ENCODE results near the gene ADAR. TPM values are rescaled to one million over a fixed set of nuclear protein-coding genes. Genes with fewer than 3 reads are reported as not detected.

ADAR gene
- total and polyA plus RNA-seq, 2 experiments from 2014 or later, result 61.3 to 71.3 TPM

DNA sequence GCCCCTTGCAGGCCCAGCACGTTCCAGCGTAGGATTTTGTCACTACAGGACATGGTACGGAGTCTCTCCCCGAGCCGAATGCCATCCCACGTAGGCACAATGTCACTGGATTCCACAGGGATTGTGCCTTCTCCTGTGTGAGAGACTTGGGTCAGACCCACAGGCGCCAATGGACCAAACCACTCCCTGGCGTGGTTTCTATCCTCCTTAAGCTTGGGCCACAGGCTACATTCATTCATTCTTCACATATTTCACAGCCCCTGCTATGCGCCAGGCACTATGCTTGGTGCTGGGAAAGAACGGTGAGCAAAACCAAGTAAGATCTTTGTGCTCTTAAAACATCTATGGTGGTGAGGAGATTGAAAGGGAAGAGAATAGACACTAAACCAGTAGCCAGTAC is 21.8 kb downstream of the ADAR start:
- in situ Hi-C loops (cut with MboI), result no loop called here
- H3K27ac ChIP-seq, result no peak overlapping the region
- peaks cover 87% of the 10 kb centered on the region for H3K36me3 ChIP-seq (ENCODE audit: low read depth)
- H3K79me2 ChIP-seq (ENCODE audit: insufficient read depth), result no peaks in the 10 kb centered on the region; the same call in 1 of the 2 replicates
- WGBS, 2 experiments (ENCODE audit: low coverage in 1 of 2, low lambda C conversion rate in 2 of 2, missing lambda C conversion rate in 2 of 2), result 88% methylated on average over 9 to 10 of the region's 10 CpGs
- H3K27me3 ChIP-seq (replicated peaks; ENCODE audit: insufficient read depth), result no peaks in the 10 kb centered on the region
- no peak overlapping the region for H3K9ac ChIP-seq
- no peaks in the 10 kb centered on the region for H3K9me2 ChIP-seq (ENCODE audit: insufficient read depth)
- TF ChIP-seq EZH2phosphoT487 (IDR thresholded peaks at IDR 0.05; ENCODE audit: insufficient read depth, low read depth) (no peak), EZH2 (IDR thresholded peaks at IDR 0.05; ENCODE audit: insufficient read depth, poor library complexity, severe bottlenecking) (no peak)
- H3K4me1 ChIP-seq (ENCODE audit: insufficient read depth), result no peaks in the 10 kb centered on the region
- H4K20me1 ChIP-seq (ENCODE audit: insufficient read depth), result no peaks in the 10 kb centered on the region
- DNase-seq, result no peak
- H3F3A ChIP-seq (ENCODE audit: insufficient read depth), result peaks cover 8% of the 10 kb centered on the region; the same call in 1 of the 2 replicates
- H3K4me3 ChIP-seq, result no peak overlapping the region
- H2AFZ ChIP-seq, result no peak overlapping the region
- H3K9me3 ChIP-seq (ENCODE audit: low read depth), result no peaks in the 10 kb centered on the region
- H3K4me2 ChIP-seq (ENCODE audit: unreplicated experiment), result no peak overlapping the region

DNA sequence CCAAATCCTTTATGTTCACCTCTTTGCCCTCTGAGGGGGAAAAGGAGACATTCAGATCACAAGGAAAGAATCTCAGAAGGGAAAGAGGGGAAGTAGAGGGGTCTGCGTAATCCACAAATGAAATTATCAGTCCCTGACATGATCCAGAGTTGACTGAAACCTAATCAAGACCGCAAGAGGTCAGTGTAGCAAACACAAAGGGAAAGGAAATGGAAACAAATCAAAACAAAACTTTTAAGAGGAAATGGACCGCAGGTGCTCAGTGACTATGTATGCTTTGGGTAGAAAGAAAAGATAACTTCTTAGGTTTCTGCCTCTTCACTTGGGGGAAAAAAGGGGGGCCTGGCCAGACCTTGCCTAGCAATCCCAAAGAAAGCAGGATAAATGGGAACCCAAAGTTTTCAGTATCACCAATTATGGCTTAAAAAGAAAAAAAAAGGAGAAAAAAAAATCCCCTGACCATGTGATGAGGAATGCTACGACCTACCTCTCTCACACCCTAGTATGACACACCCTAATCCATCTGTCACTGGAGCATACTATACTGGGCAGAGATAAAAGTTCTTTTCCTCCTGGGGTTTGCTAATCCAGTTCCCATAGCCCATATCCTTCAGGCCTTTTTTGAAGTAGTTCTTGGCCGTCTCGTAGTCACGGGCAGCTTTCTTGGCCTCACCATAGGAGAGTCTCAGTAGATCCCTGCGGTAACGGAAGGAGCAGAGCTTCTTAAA is 23.6 kb downstream of the ADAR start:
- Histone ChIP-seq H3K27ac (no peak overlapping the region), H3K36me3 (ENCODE audit: low read depth) (peaks cover 69% of the 10 kb centered on the region), H3K9ac (no peak overlapping the region), H3K9me2 (ENCODE audit: insufficient read depth) (no peaks in the 10 kb centered on the region), H3K27me3 (replicated peaks; ENCODE audit: insufficient read depth) (no peaks in the 10 kb centered on the region), H2AFZ (no peak overlapping the region), H3K4me3 (no peak overlapping the region), H3K4me2 (ENCODE audit: unreplicated experiment) (no peak overlapping the region), H3F3A (ENCODE audit: insufficient read depth) (peaks cover 8% of the 10 kb centered on the region; the same call in 1 of the 2 replicates), H3K4me1 (ENCODE audit: insufficient read depth) (no peaks in the 10 kb centered on the region), H4K20me1 (ENCODE audit: insufficient read depth) (no peaks in the 10 kb centered on the region), H3K9me3 (ENCODE audit: low read depth) (no peaks in the 10 kb centered on the region), H3K79me2 (ENCODE audit: insufficient read depth) (no peaks in the 10 kb centered on the region)
- in situ Hi-C loops (cut with MboI), result no loop called here
- no peak for TF ChIP-seq EZH2phosphoT487 (IDR thresholded peaks at IDR 0.05; ENCODE audit: insufficient read depth, low read depth)
- no peak for TF ChIP-seq EZH2 (IDR thresholded peaks at IDR 0.05; ENCODE audit: insufficient read depth, poor library complexity, severe bottlenecking)
- DNase-seq, result no peak
- 89% methylated on average over 9 of the region's 9 CpGs for WGBS, 2 experiments (ENCODE audit: low coverage in 1 of 2, low lambda C conversion rate in 2 of 2, missing lambda C conversion rate in 2 of 2)

DNA sequence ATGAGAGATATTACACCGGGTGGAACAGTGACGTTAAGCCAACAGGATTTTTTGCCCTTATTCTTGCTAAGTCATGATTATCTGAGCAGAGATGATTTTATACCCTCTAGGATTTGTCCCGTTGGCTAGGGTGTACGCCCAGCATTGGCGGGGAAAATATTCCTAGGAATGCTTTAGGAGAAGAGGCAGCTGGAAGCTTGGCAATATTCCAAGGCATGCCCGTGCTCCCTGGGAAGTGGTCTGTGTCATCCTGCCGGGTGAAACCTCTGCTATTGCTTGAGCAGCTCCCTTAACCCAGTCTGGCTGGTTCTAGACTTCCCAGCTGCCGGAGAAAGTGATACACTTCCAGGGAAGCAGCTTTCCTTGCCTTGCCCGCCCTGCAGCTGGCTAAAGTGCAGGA is 24.2 kb downstream of the ADAR start:
- Histone ChIP-seq H3K79me2 (ENCODE audit: insufficient read depth) (no peaks in the 10 kb centered on the region), H3K27ac (no peak overlapping the region), H3K9me2 (ENCODE audit: insufficient read depth) (no peaks in the 10 kb centered on the region), H3K36me3 (ENCODE audit: low read depth) (peaks cover 63% of the 10 kb centered on the region), H3K9me3 (ENCODE audit: low read depth) (no peaks in the 10 kb centered on the region), H4K20me1 (ENCODE audit: insufficient read depth) (no peaks in the 10 kb centered on the region), H3K4me2 (ENCODE audit: unreplicated experiment) (no peak overlapping the region), H3K4me3 (no peak overlapping the region), H3F3A (ENCODE audit: insufficient read depth) (peaks cover 8% of the 10 kb centered on the region; the same call in 1 of the 2 replicates), H3K27me3 (replicated peaks; ENCODE audit: insufficient read depth) (no peaks in the 10 kb centered on the region), H3K4me1 (ENCODE audit: insufficient read depth) (no peaks in the 10 kb centered on the region), H2AFZ (no peak overlapping the region), H3K9ac (no peak overlapping the region)
- TF ChIP-seq EZH2phosphoT487 (IDR thresholded peaks at IDR 0.05; ENCODE audit: insufficient read depth, low read depth), result no peak
- no peak for TF ChIP-seq EZH2 (IDR thresholded peaks at IDR 0.05; ENCODE audit: insufficient read depth, poor library complexity, severe bottlenecking)
- in situ Hi-C loops (cut with MboI), result no loop called here
- 68 to 72% methylated on average over 9 of the region's 9 CpGs for WGBS, 2 experiments (ENCODE audit: low coverage in 1 of 2, low lambda C conversion rate in 2 of 2, missing lambda C conversion rate in 2 of 2)
- no peak for DNase-seq

DNA sequence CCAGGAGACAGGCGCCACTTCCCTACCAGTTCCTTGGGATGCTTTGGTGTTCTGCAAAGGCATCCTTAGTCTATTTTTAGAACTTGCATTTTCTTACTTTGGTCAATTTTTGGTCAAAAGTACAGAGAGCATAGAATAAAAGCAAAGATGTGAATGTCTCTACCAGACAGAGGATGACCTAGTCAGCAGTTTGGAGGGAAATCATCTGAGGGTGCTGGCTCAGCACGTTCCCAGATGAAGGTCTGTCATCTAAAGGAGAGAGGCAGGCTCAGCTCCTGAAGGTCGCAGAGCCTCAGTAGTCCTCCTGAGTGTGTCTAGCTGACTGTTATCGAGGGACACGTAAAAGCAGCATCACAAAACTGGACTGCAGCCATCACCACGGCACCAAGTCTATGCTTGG is 25.1 kb downstream of the ADAR start:
- WGBS, 2 experiments (ENCODE audit: low coverage in 1 of 2, low lambda C conversion rate in 2 of 2, missing lambda C conversion rate in 2 of 2), result 78 to 81% methylated on average over 6 of the region's 6 CpGs
- in situ Hi-C loops (cut with MboI), result no loop called here

More for the DNA sequence above, 25.1 kb downstream of the ADAR start:
- no peak overlapping the region for H3K27ac ChIP-seq
- no peak for DNase-seq
- no peak overlapping the region for H3K9ac ChIP-seq
- H2AFZ ChIP-seq, result no peak overlapping the region
- H3F3A ChIP-seq (ENCODE audit: insufficient read depth), result peaks cover 8% of the 10 kb centered on the region; the same call in 1 of the 2 replicates
- no peaks in the 10 kb centered on the region for H3K9me2 ChIP-seq (ENCODE audit: insufficient read depth)
- H3K4me2 ChIP-seq (ENCODE audit: unreplicated experiment), result no peak overlapping the region
- no peaks in the 10 kb centered on the region for H3K27me3 ChIP-seq (replicated peaks; ENCODE audit: insufficient read depth)
- H3K79me2 ChIP-seq (ENCODE audit: insufficient read depth), result no peaks in the 10 kb centered on the region
- no peak for TF ChIP-seq EZH2phosphoT487 (IDR thresholded peaks at IDR 0.05; ENCODE audit: insufficient read depth, low read depth)
- no peak for TF ChIP-seq EZH2 (IDR thresholded peaks at IDR 0.05; ENCODE audit: insufficient read depth, poor library complexity, severe bottlenecking)
- H3K4me1 ChIP-seq (ENCODE audit: insufficient read depth), result no peaks in the 10 kb centered on the region
- peaks cover 54% of the 10 kb centered on the region for H3K36me3 ChIP-seq (ENCODE audit: low read depth)
- H3K4me3 ChIP-seq, result no peak overlapping the region
- H4K20me1 ChIP-seq (ENCODE audit: insufficient read depth), result no peaks in the 10 kb centered on the region
- no peaks in the 10 kb centered on the region for H3K9me3 ChIP-seq (ENCODE audit: low read depth)
